NCI-H1694 treated with DMSO at 0.1 percent for 48 hours (cell line): ENCODE measurements around the gene SV2B.

Experiments used
- DNase-seq: peaks from one replicate; lab custom pipeline; 2025; lab: John Stamatoyannopoulos, UW

Gene SV2B

DNA sequence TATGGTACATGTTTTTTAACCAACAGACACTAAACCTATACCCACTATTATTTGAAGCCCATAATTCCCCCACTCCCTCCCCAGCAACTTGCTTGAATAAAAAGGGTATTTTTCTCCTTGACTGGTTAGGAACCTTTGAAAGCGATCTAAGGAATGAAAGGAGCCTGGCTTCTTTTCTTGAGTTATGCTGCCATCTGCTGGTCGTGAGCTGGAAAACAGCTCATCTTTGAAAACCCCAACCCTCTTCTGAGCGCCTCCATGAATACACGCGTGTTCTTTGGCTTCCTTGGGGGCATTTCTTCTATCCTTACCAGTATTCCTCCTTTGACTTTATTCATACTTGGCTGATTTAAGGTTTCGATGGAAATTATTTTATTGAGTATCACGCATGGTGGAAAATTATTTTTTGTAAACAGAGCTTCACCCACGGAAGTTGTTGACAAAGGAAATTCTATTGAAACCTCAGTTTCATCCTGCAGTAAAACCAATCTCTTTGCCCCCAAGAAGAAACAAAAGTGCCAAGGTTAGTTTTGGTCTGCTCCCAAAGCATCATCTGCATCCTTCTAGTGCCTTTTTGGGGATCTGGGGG is 171.6 kb downstream of the SV2B start:
- peak; percentile 58 for DNase-seq

DNA sequence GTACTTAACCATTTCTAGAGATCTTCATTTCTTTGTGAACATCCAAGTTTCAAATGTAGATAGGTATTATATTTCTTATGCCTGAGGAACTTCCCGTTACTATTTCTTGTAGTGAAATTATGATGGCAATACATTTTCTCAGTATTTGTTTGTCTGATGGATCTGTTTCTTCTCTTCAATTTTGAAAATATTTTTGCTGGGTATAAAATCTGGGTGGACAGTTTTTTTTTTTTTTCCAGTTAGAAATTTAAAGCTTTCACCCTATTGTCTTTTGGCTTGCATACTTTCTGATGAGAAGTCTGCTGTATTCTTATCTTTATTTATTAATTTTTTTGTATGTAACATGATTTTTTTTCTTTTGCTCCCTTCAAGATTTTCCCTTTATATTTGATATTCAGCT is 175.8 kb downstream of the SV2B start:
- DNase-seq, result no peak

- DNase-seq, result no peak
Observed at GRCh38 chr15:91278951-91279350, 178.9 kb downstream of the SV2B start.

- no peak for DNase-seq
Observed at GRCh38 chr15:91279486-91279885, 179.4 kb downstream of the SV2B start.

- DNase-seq, result no peak
Observed at GRCh38 chr15:91281947-91282346, 181.9 kb downstream of the SV2B start.

GRCh38 chr15:91282486-91282885 is 182.4 kb downstream of the SV2B start:
- no peak for DNase-seq

DNA sequence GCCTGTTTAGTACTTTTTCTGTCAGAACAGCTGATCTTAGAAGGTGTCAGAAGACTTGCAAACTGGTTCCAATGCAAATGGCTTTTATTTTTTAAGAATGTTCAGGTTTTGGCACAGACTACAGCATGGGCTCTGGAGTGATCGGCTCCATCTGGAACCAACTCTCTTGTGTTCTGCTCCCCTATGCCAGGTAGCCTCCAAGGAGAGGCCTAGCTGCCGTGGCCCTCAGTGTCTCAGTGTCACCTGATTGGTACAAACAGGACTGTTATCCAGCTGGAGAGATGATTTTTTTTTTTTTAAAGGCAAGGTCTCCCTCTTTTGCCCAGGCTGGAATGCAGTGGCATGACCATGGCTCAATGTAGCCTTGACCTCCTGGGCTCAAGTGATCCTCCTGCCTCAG is 183.1 kb downstream of the SV2B start:
- no peak for DNase-seq

- no peak for DNase-seq
Observed at GRCh38 chr15:91284758-91285466, 184.9 kb downstream of the SV2B start.

- no peak for DNase-seq
Observed at GRCh38 chr15:91289324-91289723, 189.3 kb downstream of the SV2B start.

GRCh38 chr15:91290553-91290952 is 190.5 kb downstream of the SV2B start:
- DNase-seq, result no peak

DNA sequence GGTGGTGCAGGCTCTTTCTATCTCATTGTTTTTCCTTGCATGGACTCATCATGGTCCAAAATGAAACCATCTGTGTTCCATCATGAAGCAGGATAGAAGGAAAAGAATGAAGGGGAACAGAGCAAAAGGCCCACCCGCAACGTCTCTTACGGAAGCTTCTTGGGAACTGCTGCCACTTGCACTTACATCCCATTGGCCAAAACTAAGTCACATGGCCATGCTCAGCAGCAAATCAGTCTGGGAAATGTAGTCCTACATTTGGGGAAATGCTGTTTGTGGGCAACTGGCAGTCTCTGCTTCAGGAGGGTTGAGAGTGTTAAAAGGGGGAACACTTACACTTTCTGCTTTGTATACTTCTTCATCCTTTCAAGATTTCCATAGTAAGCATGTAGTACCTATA is 191.6 kb downstream of the SV2B start:
- no peak for DNase-seq

GRCh38 chr15:91294344-91294743 is 194.3 kb downstream of the SV2B start:
- DNase-seq, result no peak

GRCh38 chr15:91294795-91295194 is 194.7 kb downstream of the SV2B start:
- DNase-seq, result no peak

GRCh38 chr15:91298101-91298500 is 198.0 kb downstream of the SV2B start:
- no peak for DNase-seq

DNA sequence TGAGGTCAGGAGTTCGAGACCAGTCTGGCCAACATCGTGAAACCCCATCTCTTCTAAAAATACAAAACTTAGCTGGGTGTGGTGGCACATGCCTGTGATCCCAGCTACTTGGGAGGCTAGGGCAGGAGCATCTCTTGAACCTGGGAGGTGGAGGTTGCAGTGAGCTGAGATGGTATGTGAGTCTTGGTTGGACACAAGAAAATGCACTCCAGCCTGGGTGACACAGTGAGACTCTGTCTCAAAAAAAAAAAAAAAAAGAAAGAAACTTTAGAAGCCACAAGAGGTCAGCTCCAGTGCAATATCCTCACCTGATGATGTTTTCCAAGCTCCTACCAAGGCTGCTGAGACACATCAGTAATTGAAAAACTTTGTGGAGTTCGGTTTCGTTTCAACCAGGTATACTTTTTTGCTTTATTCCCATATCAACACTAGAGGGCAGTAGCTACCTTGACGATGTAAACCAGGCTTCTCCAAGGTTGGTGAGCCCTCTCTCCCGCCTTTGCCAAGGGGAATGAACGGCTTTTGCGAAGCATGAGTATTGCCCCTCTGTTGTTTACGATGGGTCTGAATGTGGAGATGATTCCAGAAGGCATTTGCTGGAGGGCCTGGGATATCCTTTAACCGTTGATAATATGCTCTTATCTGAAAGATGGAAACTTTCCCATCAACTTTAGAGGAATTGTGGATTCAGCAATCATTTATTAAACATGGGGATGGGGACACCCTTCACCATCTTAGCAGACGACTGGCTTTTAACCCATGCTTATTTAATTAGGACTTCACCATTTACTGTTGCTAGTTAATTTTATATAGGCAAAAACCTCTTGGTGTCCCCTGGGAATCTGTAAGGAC is 202.8 kb downstream of the SV2B start:
- DNase-seq, result peak; percentile 74

DNA sequence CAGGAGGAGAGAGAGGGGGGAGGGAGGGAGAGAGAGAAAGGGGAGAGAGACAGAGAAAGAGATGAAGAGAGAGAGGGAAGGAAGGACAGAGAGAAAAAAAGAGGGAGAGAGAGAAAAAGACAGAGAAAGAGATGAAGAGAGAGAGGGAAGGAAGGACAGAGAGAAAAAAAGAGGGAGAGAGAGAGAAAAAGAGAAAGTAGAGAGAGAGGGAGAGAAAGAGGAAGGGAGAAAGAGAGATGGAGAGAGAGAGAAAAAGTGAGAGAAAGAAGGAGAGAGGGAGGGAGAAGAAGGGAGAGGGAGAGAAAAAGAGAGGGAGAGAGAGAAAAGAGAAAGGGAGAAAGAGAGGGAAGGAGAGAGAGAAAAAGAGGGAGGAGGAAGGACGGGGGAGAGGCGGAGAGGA is 204.2 kb downstream of the SV2B start:
- no peak for DNase-seq

GRCh38 chr15:91304786-91305185 is 204.7 kb downstream of the SV2B start:
- no peak for DNase-seq

- no peak for DNase-seq
Observed at GRCh38 chr15:91306144-91306543, 206.1 kb downstream of the SV2B start.

GRCh38 chr15:91307601-91308000 is 207.5 kb downstream of the SV2B start:
- no peak for DNase-seq

- DNase-seq, result no peak
Observed at GRCh38 chr15:91308199-91308598, 208.1 kb downstream of the SV2B start.

GRCh38 chr15:91308855-91309254 is 208.8 kb downstream of the SV2B start:
- no peak for DNase-seq

GRCh38 chr15:91311986-91312385 is 211.9 kb downstream of the SV2B start:
- DNase-seq, result no peak

DNA sequence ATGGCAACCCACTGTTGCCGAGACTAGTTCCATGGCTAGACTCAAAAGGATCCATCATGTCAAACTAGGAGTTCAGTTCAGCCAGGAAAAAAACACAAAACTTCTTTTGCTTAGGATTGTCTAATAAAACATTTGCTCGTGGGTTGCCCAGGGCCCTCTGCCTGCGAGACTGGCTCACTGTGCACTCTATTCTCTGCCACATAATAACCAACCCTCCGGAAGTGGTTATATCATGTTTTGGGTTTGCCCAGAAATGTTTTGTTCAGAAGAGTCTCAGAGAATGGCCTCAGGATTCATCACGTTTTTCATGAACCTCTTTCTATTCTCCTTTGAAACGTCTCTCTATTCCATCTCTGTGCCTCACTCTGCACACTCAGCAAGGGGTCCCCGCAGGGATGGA is 216.1 kb downstream of the SV2B start:
- DNase-seq, result no peak
